Epithelial cell of proximal tubule (primary cell): Measurements from ENCODE around the gene CFAP69. TPM values are rescaled to one million over a fixed set of nuclear protein-coding genes. Genes with fewer than 3 reads are reported as not detected.
A peak's percentile ranks its signal among the peaks of the same experiment; 100 is the strongest.
"Not testable (repeated sequence)": the region's sequence is repeated elsewhere in the genome, so short reads cannot be mapped to it uniquely, and the experiment has no call there.

Source experiments
- DNase-seq: peaks from one replicate; pipeline ENCODE4 v3.0.0-alpha.2; 2011; ENCODE audit warnings: low read depth
- H3K4me3 ChIP-seq: 2 replicates; pipeline ENCODE4 v1.5.1; 2011; ENCODE audit warnings: low read depth, mild to moderate bottlenecking, low read length
- total RNA-seq: library from RNA; depleted of rRNA; stranded (reverse); fragments of >200 nt; gene quantifications from 2 replicates; pipeline ENCODE4 v1.2.3, GENCODE V29; 2015
- TF ChIP-seq, protein P1 (sequence below): conservative IDR thresholded peaks from 2 replicates; pipeline ENCODE4 v1.5.1; 2012; ENCODE audit warnings: low read depth, mild to moderate bottlenecking, low read length

Gene CFAP69
- total RNA-seq, 1 donor from 2014 or later = 0.29 TPM

DNA sequence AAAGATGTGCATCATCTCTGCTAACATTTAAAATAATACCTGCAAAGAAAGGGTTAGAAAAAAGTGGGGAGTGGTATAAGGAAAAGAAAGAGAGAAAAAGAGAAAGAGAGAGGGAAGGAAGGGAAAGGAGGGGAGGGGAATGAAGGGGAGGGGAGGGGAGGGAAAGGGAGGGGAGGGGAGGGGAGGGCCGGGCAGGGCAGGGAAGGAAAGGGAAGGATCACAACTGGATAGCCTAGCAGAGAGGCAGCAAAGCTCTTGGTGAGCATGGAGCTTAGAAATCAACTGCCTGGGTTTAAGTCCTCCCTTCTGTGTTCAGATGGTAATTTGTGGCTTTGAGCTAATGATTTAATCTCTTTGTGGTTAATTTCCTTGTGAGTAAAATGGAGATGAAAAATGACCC, 81.5 kb downstream of the CFAP69 start:
- DNase-seq = no peak
- TF ChIP-seq, protein P1, sequence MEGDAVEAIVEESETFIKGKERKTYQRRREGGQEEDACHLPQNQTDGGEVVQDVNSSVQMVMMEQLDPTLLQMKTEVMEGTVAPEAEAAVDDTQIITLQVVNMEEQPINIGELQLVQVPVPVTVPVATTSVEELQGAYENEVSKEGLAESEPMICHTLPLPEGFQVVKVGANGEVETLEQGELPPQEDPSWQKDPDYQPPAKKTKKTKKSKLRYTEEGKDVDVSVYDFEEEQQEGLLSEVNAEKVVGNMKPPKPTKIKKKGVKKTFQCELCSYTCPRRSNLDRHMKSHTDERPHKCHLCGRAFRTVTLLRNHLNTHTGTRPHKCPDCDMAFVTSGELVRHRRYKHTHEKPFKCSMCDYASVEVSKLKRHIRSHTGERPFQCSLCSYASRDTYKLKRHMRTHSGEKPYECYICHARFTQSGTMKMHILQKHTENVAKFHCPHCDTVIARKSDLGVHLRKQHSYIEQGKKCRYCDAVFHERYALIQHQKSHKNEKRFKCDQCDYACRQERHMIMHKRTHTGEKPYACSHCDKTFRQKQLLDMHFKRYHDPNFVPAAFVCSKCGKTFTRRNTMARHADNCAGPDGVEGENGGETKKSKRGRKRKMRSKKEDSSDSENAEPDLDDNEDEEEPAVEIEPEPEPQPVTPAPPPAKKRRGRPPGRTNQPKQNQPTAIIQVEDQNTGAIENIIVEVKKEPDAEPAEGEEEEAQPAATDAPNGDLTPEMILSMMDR = no peak
- no peak overlapping the region for H3K4me3 ChIP-seq

DNA sequence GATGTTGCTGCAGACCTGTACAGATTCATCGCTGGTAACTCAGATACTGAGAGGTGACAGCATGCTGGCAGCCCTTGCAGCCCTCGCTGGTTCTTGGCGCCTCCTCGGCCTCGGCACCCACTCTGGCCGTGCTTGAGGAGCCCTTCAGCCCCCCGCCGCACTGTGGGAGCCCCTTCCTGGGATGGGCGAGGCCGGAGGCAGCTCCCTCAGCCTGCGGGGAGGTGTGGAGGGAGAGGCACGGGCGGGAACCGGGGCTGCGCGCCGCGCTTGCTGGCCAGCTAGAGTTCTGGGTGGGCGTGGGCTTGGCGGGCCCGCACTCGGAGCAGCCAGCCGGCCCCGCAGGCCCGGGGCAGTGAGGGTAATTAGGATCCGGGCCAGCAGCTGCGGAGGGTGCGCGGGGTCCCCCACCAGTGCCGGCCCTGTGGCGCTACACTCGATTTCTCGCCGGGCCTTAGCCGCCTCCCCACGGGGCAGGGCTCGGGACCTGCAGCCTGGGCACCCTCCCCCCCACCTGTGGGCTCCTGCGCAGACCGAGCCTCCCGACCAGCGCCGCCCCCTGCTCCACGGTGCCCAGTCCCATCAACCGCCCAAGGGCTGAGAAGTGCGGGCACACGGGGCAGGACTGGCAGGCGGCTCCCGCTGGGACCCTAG, 89.3 kb downstream of the CFAP69 start:
- H3K4me3 ChIP-seq = no peak overlapping the region
- DNase-seq = no peak
- TF ChIP-seq, protein P1 = no peak

DNA sequence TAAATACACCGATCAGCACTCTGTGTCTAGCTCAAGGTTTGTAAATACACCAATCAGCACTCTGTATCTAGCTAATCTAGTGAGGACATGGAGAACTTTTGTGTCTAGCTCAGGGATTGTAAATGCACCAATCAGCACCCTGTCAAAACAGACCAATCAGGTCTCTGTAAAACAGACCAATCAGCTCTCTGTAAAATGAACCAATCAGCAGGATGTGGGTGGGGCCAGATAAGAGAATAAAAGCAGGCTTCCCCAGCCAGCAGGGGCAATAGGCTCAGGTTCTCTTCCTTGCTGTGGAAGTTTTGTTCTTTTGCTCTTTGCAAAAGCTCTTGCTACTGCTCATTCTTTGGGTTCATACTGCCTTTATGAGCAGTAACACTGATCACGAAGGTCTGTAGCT, 90.0 kb downstream of the CFAP69 start:
- not testable (repeated sequence) for DNase-seq, H3K4me3 ChIP-seq

DNA sequence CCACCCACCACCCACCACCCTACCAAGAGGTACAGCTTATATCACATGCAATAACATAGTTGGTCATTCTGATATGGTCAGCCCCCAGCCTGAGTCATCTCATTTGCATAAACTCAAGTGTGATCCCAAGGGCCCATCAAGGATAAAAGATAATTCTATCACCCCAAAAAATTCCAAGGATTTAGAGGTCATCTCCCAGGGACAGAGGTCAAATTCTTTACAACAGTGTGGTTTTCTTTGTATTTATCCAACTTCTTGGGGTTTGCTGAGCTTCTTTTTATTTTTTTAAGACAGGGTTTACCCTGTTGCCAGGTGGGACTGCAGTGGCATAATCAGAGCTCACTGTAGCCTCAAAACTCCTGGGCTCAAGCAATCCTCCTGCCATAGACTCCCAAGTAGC, 92.1 kb downstream of the CFAP69 start:
- TF ChIP-seq, protein P1 = no peak
- DNase-seq = no peak
- H3K4me3 ChIP-seq = no peak overlapping the region

DNA sequence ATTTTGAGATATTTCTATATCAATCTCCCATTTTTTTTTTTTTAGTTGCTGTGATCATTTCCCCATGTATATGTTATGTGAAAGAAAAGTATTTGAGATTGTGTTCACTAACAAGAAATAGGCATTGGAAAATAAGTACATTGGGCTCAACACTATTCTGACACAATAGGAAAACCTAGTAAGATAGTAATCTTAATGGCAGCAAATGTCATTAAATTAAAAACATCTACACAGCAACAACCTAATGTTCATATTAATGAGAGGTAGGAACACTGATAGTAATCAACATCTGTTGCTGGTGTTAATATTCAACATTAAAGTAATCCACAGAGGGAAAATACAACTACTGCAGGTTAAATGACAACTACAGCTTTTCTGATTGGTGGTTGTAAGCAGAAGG, 100.0 kb downstream of the CFAP69 start:
- H3K4me3 ChIP-seq = peak overlapping the region; percentile 99
- no peak for DNase-seq
- TF ChIP-seq, protein P1 = no peak

DNA sequence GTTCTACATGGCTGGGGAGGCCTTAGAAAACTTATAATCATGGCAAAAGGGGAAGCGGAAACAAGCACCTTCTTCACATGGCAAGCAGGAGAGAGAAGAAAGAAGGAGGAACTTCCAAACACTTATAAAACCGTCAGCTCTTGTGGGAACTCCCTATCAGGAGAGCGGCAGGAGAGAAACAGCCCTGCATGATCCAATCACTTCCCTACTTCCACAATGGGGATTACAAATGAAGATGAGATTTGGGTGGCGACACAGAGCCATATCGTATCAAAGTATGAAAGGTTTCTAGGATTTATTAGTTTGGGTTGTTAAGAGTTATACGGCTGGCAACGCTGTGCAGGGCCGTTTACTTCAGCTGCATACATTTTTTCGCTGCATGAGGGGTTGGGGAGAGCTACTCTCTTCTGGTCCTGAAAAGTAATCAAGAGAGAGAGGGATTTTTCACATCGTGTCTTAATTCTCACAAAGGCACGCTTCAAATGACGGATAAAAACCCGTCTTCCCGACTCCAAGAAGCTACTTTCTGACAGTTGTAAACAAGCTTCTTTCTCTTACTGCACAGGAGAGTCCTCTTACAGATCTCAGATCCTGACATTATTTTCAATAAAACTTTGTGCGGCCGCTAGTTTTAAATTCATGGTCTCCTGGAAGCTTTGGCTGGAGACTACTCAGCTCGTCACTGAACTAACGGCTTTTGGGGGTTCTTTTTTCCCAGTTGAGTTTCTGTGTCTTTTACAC, 100.8 kb downstream of the CFAP69 start:
- H3K4me3 ChIP-seq = peak overlapping the region; percentile 99
- TF ChIP-seq, protein P1 = no peak
- DNase-seq = peak; percentile 20

DNA sequence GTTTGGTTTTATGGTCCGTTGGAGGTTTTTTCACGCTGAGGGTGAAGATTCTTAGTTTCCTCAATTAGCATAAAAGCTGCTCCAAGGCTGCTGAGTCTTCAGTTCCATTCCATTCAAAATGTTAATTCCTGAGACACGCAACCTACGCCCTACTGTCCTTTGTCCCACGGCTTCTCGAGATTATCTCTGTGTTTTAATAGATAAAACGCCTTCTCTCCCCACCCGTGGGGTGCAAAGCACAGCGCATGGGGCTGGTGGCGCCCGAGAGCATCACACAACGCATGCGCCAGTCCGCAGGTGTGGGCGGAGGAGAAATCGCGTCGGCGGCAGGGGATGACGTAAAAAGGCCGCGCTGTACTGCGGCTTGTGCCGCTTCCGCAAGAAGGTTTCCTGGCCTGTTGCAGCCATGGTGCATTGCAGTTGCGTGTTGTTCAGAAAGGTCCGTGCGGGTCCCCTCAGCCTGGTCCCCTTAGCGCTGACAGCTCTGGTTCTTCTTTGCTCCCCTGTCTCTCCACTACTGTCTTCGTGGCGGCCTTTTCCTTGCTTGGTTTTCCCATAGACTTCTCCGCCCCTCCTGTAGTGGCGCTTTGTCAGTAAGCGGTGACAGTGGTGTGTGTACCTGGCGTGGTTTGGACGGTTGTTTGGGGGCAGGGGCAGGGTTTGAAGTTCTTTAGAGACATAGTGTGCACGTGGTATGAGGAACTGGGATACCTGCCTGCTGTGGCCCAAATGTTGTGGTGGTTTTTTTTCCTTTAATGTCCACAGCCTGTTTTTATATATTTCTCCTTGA, 101.6 kb downstream of the CFAP69 start, which contains the start of gene GTPBP10:
TSS of gene GTPBP10 (plus strand) at position 381 of the 790 bp plus-strand sequence. CDS start at position 407, 26 bp downstream.
- DNase-seq = peak; percentile 68
- peak within 1 kb of the TSS; percentile 99 for H3K4me3 ChIP-seq
- TF ChIP-seq, protein P1 = peak; percentile 67
